Stimulated activated naive CD4-positive, alpha-beta T cell treated with Interleukin-2 at 50 U/mL for 16 hours (primary cell): ENCODE results near the gene CRB3.
"Not testable (repeated sequence)": the region's sequence is repeated elsewhere in the genome, so short reads cannot be mapped to it uniquely, and the experiment has no call there.

ENCODE experiments used
- DNase-seq: peaks from one replicate; lab custom pipeline; 2025; lab: John Stamatoyannopoulos, UW

Gene CRB3

DNA sequence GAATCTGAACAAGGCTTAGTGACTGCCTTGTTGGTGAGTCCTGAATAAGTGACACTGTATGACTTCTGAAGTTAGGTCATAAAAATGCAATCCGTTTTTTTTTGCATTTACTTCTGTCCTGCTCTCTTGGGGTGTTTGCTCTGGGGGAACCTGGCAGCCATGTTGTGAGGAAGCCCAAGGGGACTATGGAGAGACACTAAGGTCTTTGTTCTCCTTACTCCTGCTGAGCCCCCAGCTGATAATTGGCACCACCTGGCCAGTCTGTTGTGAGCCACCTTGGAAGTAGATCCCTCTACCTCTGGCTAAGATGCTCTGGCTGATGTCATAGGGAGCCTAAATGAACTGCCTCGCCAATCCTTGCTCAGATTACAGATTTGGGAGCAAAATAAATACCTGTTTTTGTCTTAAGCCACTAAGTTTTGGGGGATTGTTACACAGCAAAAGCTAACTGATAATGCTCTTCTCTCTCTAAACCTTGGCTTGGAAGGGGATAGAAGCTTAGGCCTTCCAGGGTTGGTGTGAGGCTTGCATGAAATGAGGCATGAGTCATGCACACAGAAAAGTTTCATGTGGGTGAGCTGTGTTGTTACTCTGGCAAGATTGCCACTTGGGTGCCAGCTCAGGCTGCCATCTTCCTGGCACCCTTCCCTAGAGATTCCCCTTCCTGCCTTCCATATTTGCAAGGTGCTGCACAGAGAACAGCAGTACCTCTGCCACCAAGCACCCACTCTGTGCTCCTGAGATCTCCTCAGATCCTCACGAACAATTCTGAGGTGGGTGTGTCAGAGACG lies 27.9 kb downstream of the CRB3 start:
- DNase-seq, result no peak

GRCh38 chr19:6494438-6495036 lies 30.5 kb downstream of the CRB3 start:
- DNase-seq, result no peak

DNA sequence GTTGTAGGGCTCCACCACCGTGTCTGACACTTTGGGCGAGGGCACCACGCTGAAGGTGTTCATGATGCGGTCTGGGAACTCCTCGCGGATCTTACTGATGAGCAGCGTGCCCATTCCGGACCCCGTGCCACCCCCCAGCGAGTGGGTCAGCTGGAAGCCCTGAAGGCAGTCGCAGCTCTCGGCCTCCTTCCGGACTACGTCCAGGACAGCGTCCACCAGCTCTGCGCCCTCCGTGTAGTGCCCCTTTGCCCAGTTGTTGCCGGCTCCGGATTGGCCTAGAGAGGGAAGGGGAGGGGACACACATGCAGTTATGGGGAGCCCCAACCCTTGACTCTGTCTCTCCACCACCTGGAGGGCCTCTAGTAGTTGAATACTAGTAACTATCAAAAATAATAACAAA lies 31.9 kb downstream of the CRB3 start:
- DNase-seq, result no peak

- no peak for DNase-seq
Observed at GRCh38 chr19:6498294-6499036, 34.4 kb downstream of the CRB3 start.

GRCh38 chr19:6499052-6499790 lies 35.1 kb downstream of the CRB3 start:
- DNase-seq, result no peak

- no peak for DNase-seq
Observed at GRCh38 chr19:6500837-6501739, 37.0 kb downstream of the CRB3 start.

DNA sequence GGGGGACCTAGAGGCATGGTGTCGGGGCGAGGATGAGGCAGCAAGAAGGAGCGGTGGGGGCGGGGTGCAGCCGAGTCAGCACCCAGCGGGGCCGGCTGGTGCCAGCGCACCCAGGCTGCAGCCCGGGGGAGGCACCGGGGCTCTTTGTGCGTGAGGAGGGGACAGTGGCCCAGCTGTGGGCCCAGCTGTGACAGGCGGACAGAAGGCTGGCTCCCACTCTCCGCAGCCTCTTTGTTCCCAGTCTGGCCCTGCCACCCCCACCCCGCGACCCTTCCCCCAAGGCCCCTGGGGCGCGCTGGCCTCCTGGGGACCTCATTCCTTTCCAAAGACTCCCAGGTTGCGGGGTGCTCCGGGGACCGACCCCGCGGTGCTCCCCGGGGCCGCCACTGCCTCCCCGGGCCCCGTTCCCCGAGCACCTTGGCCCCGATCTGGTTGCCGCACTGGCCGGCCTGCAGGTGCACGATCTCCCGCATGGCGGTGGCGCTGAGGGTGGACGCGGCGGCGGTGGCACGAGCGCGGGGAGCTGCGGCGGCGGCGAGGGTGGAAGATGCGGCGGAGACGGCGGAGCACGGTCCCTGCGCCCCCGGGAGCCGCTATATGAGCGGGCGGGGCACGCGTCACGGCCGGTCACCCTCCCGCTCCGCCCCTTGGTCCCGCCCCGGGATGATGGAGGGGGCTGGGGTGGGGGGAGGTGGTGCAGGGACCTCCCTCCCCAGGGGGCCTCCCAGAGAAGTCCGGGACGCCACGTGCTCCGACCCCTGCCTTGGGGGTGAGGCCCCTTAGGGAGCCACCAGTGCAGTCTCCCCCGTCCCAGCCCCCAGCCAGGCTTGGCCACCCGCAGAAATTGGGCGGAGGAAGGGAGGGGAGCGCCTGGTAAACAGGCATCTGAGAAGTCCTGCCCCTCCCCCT lies 37.9 kb downstream of the CRB3 start, which contains the start of gene TUBB4A:
TUBB4A (minus strand) TSS at position 570 of the 909 bp plus-strand sequence; CDS start at position 473, 97 bp downstream.
- no peak for DNase-seq

DNA sequence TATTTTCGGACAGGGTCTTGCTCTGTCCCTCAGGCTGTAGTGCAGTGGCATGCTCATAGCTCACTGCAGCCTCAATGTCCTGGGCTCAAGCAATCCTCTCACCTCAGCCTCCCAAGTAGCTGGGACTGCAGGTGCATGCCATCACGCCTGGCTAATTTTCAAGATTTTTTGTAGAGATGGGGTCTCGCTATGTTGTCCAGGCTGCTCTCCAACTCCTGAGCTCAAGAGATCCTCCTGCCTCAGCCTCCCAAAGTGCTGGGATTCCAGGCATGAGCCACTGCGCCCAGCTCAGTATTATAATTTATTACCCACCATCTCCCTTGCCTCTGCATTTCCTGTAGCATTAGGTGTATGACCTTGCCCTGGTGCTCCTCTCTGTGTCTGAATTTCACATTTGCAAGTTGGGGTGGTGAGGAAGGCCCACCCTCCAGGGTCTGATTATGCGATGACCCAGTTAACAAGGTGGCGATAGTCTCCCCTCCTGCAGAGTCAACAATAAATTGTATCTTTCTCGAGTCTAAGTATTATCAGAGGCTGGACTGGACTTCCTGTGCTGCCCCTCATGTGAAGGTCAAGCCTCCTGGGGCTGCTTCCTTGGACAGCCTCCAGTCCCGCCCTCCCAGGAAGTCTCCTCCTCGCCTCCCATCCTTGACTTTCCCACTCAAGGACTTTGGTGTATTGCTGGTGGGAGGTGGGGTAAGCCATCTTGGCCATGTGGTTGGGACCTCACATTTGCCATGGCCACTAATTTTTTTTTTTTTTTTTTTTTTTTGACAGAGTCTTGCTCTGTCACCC lies 39.5 kb downstream of the CRB3 start:
- DNase-seq, result no peak

DNA sequence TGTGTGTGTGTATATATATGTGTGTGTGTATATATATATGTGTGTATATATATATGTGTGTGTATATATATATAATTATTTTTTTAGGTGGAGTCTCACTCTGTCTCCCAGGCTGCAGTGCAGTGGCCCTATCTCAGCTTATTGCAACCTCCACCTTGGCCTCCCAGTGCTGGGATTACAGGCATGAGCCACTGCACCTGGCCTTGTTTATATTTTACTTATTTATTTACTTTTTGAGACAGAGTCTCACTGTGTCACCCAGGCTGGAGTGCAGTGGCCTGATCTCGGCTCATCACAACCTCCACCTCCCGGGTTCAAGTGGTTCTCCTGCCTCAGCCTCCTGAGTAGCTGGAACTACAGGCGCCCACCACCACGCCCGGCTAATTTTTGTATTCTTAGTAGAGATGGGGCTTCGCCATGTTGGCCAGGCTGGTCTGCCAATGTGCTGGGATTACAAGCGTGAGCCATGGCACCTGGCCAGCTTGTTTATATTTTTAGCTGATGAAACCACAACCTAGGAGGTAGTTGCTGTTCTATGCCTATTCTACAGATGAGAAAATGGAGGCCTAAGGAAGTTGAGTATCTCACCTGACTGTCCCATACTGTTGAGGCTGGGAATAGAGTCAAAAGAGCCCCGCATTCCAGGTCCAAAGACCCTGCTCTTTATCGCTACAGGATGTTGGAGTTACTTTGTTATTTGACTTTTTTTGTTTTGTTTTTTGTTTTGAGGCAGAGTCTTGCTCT lies 44.1 kb downstream of the CRB3 start:
- DNase-seq, result not testable (repeated sequence)

- DNase-seq, result no peak
Observed at GRCh38 chr19:6509118-6509971, 45.3 kb downstream of the CRB3 start.

DNA sequence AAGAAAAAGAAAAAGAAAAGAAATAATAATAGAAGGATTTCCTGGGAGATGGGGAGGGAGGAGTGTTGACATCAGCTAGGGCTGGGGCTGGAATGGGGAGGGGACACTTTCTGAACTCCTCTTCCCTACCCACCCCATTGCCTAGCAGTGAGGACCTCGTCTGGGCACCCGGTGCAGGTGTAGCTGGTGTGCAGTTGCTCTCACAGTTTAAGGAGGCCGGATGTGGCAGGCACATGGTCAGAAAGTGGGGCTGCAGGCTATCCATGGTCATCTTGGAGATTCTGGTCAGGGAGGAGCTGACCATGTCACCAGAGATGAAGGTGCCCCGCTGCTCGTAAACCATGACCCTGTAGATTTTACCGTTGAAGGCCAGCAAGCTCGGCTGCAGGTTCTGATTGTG lies 46.5 kb downstream of the CRB3 start:
- DNase-seq, result no peak

GRCh38 chr19:6514089-6514488 lies 50.0 kb downstream of the CRB3 start:
- no peak for DNase-seq

DNA sequence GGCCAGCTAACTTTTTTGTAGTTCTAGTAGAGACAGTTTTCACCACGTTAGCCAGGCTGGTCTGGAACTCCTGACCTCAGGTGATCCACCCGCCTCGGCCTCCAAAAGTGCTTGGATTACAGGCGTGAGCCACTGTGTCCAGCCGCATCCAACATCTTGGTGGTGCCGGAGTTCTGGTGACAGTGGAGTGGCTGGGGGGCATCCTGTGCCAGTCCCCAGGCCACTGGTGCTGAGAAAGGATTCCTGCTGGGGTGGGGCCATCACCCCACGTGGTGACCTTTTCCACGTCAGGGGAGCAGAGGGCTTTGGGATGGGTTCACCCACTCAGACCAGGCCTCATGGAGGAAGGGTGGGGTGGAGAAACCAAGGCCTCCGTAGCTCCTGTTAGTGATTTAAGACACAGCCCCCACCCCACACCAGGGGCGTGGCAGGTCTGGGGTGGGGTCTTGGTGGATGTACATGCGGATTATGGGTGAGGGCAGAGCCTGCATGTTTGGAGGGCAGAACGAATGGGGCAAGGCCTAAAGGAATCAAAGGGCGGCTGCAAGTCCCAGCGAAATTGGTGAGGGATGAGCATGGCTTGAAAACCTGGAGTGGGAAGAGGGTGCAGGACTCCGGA lies 51.0 kb downstream of the CRB3 start:
- DNase-seq, result no peak

DNA sequence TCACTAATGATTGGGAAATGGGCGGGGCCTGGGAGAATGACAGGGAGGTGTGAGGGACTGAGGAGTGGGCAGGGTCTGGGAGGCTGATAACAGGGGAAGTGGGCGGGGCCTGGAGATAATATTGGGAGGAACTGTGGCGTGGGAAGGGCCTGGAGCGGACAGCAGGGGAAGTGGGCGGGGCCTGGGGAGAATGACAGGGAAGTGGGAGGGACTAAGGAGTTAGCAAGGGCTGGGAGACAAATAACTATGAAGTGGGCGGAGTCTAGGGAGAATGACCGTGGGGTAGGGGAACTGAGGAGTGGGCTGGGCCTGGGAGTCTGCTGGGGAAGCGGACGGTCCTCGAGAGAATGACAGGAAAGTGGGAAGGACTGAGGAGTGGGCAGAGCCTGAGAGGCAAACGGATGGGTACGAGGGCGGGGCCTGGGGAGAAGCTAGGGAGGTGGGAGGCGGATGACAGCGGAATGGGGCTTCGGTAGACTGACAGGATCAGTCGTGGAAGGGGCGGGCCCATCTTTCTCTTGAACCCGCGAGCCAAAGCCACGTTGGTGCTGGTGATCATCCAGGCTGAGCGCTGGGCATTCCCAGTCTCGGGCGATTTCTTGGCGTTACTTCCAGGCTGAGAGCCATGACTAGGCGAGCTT lies 52.1 kb downstream of the CRB3 start:
- DNase-seq, result peak; percentile 59
